Measurements from ENCODE around the gene CARHSP1.

DNA sequence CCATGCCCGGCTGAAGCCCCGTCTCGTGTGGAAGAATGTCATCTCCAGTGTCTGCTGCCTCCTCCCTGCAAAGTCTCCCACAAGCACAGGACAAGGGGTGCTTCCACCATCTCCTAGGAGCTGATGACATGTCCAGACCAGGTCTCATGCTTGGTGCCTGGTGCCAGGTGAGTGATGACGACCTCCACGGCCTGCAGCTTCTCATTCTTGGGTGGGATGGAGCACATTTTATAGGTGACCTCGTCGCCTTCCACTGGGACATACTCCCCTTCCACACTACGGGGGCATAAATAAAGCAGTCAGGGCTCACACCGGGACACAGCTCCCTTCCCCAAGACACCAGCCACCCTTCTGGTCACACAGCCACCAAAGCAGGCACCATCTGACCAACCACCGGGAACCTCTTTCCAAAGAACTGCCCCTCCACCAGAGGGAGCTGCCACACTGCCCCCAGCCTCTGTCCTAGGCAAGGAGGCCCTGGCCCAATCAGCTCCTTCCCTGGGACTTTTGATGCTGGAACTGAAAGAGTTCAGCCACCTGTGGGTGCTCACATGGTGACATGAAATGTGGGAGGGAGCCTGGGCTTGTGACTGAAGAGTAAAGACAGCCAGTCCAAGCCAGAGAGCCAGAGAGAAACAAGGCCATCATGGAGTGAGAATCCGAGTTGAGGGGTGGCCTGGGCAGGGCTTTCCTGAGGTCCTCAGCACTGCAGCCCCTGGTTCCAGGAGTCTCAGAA is 13.6 kb downstream of the CARHSP1 start:
- TF ChIP-seq CTCF (IDR thresholded peaks at IDR 0.05; ENCODE audit: insufficient read depth, low read length) = no peak
- TF ChIP-seq POLR2AphosphoS5 (IDR thresholded peaks at IDR 0.05; ENCODE audit: low read depth) = peak; percentile 33; the same call in 1 of the 2 replicates
- no peak for TF ChIP-seq REST (IDR thresholded peaks at IDR 0.05; ENCODE audit: insufficient replicate concordance, low read depth)
- TF ChIP-seq GABPA (IDR thresholded peaks at IDR 0.05; ENCODE audit: low read depth) = no peak
- TF ChIP-seq SPI1 (IDR thresholded peaks at IDR 0.05; ENCODE audit: borderline replicate concordance, low read depth) = no peak

All from HL-60 (cell line).